ENCODE results near the gene FAM117B. TPM values are rescaled to one million over a fixed set of nuclear protein-coding genes. Genes with fewer than 3 reads are reported as not detected.

The FAM117B gene
- total RNA-seq, 6 donors from 2014 or later: 4.6 to 24.1 (median 12.2) TPM

DNA sequence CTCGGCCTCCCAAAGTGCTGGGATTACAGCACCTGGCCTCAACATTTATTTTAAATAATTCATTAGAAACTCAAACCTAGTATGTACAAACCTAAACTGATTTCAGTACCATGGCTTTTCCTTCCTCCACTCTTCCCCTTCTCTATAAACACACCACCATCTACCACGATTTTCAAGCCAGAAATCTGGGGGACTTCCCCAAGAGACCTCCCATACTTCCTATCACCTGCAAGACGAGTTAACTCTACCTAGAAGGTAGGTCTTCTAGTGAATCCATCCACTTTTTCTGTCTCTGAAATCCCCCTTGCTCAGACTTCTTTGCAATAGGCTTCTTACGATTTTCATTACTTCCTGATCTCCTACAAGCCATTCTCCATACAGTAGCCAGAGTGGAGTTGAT is 7.7 kb upstream of the FAM117B start:
- ATAC-seq (ENCODE audit: low FRiP score in 2 of 2) (no peak), DNase-seq (no peak)
- Histone ChIP-seq H3K36me3 (no peaks in the 10 kb centered on the region), H3K9me3 (no peaks in the 10 kb centered on the region), H3K27ac (no peak overlapping the region), H3K4me3 (no peak overlapping the region), H3K4me1 (no peaks in the 10 kb centered on the region), H3K27me3 (no peaks in the 10 kb centered on the region)
- TF ChIP-seq EP300 (IDR thresholded peaks at IDR 0.05) (no peak), POLR2AphosphoS5 (IDR thresholded peaks at IDR 0.05) (no peak), POLR2A (IDR thresholded peaks at IDR 0.05) (no peak)
- TF ChIP-seq, protein P1, sequence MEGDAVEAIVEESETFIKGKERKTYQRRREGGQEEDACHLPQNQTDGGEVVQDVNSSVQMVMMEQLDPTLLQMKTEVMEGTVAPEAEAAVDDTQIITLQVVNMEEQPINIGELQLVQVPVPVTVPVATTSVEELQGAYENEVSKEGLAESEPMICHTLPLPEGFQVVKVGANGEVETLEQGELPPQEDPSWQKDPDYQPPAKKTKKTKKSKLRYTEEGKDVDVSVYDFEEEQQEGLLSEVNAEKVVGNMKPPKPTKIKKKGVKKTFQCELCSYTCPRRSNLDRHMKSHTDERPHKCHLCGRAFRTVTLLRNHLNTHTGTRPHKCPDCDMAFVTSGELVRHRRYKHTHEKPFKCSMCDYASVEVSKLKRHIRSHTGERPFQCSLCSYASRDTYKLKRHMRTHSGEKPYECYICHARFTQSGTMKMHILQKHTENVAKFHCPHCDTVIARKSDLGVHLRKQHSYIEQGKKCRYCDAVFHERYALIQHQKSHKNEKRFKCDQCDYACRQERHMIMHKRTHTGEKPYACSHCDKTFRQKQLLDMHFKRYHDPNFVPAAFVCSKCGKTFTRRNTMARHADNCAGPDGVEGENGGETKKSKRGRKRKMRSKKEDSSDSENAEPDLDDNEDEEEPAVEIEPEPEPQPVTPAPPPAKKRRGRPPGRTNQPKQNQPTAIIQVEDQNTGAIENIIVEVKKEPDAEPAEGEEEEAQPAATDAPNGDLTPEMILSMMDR (IDR thresholded peaks at IDR 0.05): no peak
- WGBS, 2 donors: 65 to 74% methylated on average over 4 of the region's 4 CpGs

DNA sequence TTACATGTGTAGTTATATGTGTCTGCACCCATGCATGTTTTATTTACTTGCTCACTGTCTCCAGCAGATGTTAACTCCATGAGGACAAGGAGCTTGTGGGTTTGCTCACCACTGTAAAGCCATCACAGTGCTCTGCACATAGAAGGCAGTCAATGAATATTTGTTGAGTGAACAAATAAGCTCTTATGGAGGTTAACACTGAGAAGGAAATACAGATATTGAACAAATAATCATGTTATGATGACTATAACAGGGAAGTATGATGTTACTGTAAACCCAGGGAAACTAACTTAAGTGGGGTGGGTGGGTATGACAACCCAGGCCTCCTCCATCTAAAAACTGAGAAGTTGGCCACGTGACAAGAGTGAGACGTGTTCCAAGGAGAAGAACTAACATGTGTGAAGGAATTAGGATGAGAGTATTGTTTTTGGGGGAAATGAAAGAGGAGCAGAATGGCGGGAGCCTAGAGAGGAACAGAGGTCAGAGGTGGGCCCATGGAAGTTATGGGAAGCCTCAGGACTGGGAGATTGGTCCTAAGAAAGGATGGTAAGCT is 6.0 kb upstream of the FAM117B start:
- no peaks in the 10 kb centered on the region for H3K27me3 ChIP-seq
- TF ChIP-seq POLR2A (IDR thresholded peaks at IDR 0.05) (no peak), EP300 (IDR thresholded peaks at IDR 0.05) (no peak), POLR2AphosphoS5 (IDR thresholded peaks at IDR 0.05) (no peak)
- TF ChIP-seq, protein P1 (IDR thresholded peaks at IDR 0.05): no peak
- WGBS, 2 donors: 76 to 79% methylated on average over 3 of the region's 3 CpGs

DNA sequence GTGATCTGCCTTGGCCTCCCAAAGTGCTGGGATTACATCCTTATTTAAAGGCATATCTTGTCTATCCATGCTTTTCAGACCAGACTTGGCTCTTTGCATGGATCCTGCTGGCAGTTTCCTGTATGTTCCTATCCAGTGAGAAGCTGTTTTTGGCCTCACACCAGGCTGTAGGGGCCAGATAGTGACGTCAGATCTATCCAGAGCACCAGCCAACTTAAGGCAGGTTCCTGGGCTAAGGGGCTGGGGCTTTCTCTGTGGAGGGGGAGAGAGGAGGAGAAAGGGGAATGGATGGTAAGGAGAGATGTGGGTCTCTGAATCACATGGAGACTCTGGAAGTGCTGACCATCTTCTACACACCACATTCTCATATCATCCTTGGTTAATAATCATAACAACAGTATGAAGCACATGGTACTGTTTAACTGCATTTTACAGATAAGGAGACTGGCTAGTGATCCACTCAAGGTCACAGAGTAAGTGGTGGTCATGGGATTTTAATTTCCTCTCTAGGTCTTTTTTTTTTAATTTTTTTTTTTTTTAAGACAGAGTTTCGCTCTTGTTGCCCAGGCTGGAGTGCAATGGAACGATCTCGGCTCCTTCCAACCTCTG is 2.0 kb upstream of the FAM117B start:
- H3K27me3 ChIP-seq: no peaks in the 10 kb centered on the region
- DNase-seq (no peak), ATAC-seq (ENCODE audit: low FRiP score in 2 of 2) (no peak)
- peaks cover 6 to 23% (median 10%) of the 10 kb centered on the region in 4 donors for H3K4me1 ChIP-seq
- no peak for TF ChIP-seq POLR2A (IDR thresholded peaks at IDR 0.05)
- TF ChIP-seq, protein P1 (IDR thresholded peaks at IDR 0.05): no peak
- no peak for TF ChIP-seq EP300 (IDR thresholded peaks at IDR 0.05)
- no peak for TF ChIP-seq POLR2AphosphoS5 (IDR thresholded peaks at IDR 0.05)
- H3K9me3 ChIP-seq: no peaks in the 10 kb centered on the region
- H3K4me3 ChIP-seq: no peak overlapping the region
- 83 to 87% methylated on average over 4 of the region's 4 CpGs for WGBS, 2 donors
- H3K36me3 ChIP-seq: no peaks in the 10 kb centered on the region
- no peak overlapping the region for H3K27ac ChIP-seq

More for the DNA sequence above, 6.0 kb upstream of the FAM117B start:
- ATAC-seq (ENCODE audit: low FRiP score in 2 of 2): no peak
- H3K27ac ChIP-seq: no peak overlapping the region
- no peak for DNase-seq
- H3K4me3 ChIP-seq: no peak overlapping the region
- H3K4me1 ChIP-seq: no peaks in the 10 kb centered on the region
- no peaks in the 10 kb centered on the region for H3K9me3 ChIP-seq
- H3K36me3 ChIP-seq: no peaks in the 10 kb centered on the region

DNA sequence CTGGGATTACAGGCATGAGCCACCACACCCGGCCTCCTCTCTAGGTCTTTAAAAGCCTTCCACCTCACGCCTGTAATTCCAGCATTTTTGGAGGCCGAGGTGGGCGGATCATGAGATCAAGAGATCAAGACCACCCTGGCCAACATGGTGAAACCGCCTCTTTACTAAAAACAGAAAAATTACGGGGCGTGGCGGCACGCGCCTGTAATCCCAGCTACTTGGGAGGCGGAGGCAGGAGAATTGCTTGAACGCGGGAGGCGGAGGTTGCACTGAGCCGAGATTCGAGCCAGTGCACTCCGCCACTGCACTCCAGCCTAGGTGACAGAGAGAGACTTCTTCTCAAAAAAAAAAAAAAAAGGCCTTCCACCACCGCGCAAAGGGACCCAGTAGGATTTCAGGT is 1.3 kb upstream of the FAM117B start:
- H3K36me3 ChIP-seq: no peaks in the 10 kb centered on the region
- peak in 1 of 2 donors; percentile 35 for DNase-seq
- no peak overlapping the region for H3K27ac ChIP-seq
- ATAC-seq (ENCODE audit: low FRiP score in 2 of 2): no peak
- peaks cover 6 to 30% (median 11%) of the 10 kb centered on the region in 4 donors for H3K4me1 ChIP-seq
- TF ChIP-seq, protein P1 (IDR thresholded peaks at IDR 0.05): no peak
- TF ChIP-seq EP300 (IDR thresholded peaks at IDR 0.05) (no peak), POLR2AphosphoS5 (IDR thresholded peaks at IDR 0.05) (no peak), POLR2A (IDR thresholded peaks at IDR 0.05) (no peak)
- H3K4me3 ChIP-seq: no peak overlapping the region
- WGBS, 2 donors: 97% methylated on average over 19 of the region's 19 CpGs
- no peaks in the 10 kb centered on the region for H3K27me3 ChIP-seq
- no peaks in the 10 kb centered on the region for H3K9me3 ChIP-seq

Measured in upper lobe of left lung (tissue), 6 donors.